ENCODE data around the gene STIMATE.
A peak's percentile ranks its signal among the peaks of the same experiment; 100 is the strongest.

STIMATE gene

DNA sequence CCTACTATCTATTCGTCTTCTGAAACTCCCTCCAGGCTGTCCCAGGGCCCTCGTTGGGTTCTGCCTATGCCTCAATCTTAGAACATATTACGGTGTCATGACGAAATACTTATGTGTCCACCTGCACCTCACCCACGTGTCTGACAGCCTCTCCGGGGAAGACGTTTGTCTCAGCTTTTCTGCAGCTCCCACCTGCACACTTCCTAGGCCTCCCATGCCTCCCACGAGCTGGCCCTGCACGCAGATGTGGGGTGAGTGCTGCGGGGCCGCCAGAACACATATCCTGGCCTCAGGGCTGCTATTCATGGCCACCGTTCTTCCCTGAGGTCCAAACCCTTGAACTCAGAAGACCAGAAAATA is 55.4 kb downstream of the STIMATE start:
- FAIRE-seq (no peak), DNase-seq (ENCODE audit: low spot score) (no peak)

DNA sequence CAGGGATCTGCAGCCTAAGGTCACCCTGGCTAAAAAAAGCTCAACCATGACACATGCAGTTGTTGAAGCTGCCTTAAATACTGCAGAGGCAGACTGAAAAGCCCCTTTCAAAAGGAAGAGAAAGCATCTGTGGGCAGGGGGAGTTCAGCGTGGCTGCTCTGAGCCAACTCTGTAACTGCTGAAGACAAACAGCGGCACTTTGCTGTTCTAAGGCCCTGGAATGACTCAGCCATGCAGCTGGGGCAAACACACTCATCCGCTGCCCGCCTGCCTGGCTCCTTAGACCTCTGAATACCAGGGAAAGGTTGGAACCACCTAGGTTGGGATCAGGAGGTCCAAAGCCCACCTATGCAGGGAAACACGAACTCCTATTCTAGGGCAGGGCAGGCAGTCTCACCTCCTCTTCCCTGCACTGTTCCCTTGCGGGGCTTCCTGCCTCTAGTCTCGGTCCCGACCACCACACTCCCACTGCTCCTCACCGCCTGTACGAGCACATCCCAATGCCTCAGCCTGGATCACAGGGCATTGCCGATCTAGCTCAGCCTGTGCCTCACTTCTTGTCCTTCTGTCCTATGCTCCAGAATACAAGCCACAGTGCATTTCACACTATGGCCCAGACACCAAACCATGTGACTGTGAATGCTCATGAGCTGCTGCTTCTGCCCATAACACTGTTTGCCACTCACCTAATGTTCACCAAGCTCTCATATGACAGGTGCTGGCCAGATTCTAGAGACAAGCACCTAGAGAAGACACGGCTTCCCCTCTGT is 56.0 kb downstream of the STIMATE start:
- DNase-seq (ENCODE audit: low spot score) (no peak), FAIRE-seq (no peak)

- no peak for DNase-seq (ENCODE audit: low spot score)
- FAIRE-seq: no peak
Measured at GRCh38 chr3:52839892-52840545, 57.3 kb downstream of the STIMATE start.

DNA sequence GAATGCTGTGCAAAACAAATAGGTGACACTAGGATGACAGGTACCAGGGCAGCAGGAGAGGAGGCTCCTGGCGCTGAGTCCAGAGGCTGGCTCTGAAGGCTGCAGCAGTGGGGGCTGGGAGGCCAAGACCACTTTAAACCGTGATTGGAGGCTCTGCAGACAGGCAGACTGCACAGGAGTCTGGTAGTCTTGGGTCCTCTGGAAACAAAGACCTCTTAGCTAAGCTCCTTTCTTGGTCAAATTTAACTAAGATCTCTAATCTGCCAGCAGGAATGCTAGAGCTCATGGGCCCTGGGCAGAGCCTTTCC is 58.1 kb downstream of the STIMATE start:
- FAIRE-seq: no peak
- no peak for DNase-seq (ENCODE audit: low spot score)

DNA sequence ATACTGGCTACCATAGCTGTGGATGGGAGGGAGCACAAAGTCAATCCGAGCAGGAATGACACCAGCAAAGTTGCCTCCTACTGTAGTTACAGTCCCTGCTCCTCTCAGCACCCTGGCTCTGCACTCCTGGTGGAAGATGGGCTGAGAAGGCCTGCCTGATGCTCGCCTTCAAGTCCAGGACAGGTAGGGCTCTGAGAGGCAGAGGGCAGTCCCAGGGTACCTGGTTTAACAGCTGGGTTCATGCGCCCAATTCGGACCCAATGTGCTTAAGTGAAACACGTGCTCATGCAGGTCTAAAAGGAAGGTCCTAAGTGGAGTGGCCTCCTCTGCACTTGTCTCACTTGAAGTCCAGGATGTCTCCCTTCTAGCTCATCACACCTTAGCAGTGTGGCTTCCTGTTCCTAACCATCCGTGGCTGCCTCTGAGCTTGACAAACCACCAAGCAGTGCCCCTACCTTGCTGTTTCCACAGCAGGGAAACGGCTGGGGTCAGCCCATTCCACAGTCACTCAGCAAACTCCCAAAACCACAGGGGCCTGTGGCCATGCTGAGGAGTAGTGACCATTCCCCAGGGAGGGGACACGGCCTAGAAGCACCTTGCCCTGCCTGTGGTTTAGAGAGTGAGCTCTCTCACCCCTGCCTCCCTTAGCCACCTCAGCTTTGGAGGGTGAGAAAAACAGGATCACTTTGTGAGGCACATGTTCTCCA is 58.6 kb downstream of the STIMATE start:
- DNase-seq (ENCODE audit: low spot score) (no peak), FAIRE-seq (no peak)

DNA sequence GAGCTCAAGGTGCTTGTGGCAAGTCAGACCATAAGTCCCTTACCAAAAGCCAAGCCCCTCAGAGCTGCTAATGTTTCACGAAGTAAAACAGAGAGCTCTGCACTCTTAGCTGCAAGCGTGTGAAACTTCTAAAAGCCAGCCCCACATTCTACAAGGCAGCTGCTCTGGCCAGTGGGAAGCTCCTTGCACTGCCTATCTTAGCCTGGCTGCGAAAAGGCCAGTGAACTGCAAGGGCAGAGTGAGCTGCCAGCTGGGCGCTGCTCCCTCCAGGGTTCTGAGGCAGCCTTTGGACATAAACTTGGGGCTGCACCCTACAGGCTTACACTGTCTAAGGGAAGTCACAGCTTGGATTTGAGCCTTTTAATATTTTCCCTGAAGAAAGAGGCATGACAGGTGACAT is 60.4 kb downstream of the STIMATE start:
- FAIRE-seq (no peak), DNase-seq (ENCODE audit: low spot score) (no peak)

- no peak for FAIRE-seq
- no peak for DNase-seq (ENCODE audit: low spot score)
Measured at GRCh38 chr3:52836471-52836845, 60.9 kb downstream of the STIMATE start.

GRCh38 chr3:52835766-52836470 is 61.4 kb downstream of the STIMATE start:
- FAIRE-seq (no peak), DNase-seq (ENCODE audit: low spot score) (no peak)

DNA sequence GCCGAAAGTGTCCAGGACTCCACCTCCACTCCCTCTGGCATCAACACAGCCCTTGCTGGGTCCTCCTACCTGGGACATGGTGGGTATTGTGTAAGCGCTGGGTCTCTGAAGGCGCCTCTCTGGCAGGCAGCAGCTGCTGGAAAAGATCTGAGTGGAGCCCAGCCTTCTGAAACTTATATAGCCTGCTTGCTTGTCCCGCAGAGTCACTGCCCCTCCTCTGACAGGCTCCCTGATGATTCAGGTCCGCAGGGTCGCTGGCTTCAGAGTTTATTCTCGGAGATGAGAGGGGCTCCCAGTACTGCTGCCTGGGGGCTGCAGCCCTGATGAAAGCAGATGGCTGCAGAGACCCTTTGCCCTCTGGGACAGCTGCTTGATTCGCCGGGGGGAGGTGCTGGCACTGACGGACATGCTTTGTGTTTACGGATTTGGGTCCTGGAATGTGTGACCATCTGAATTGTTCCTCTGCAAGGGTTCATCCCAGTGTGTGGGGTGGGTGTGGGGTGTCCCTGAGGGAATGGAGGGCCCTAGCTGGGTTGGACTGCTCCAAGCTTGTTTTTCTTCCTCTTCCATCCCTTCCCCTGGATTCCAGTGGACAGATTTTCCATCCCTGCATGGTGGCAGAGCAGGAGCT is 62.4 kb downstream of the STIMATE start, which contains the start of gene MUSTN1:
MUSTN1 (minus strand) TSS at position 149 of the 631 bp plus-strand sequence; CDS start at position 78, 71 bp downstream.
- FAIRE-seq: no peak

GRCh38 chr3:52833202-52833601 is 64.1 kb downstream of the STIMATE start:
- FAIRE-seq: no peak

More for the DNA sequence above, 62.4 kb downstream of the STIMATE start, which contains the start of gene MUSTN1:
- no peak for DNase-seq (ENCODE audit: low spot score)

DNA sequence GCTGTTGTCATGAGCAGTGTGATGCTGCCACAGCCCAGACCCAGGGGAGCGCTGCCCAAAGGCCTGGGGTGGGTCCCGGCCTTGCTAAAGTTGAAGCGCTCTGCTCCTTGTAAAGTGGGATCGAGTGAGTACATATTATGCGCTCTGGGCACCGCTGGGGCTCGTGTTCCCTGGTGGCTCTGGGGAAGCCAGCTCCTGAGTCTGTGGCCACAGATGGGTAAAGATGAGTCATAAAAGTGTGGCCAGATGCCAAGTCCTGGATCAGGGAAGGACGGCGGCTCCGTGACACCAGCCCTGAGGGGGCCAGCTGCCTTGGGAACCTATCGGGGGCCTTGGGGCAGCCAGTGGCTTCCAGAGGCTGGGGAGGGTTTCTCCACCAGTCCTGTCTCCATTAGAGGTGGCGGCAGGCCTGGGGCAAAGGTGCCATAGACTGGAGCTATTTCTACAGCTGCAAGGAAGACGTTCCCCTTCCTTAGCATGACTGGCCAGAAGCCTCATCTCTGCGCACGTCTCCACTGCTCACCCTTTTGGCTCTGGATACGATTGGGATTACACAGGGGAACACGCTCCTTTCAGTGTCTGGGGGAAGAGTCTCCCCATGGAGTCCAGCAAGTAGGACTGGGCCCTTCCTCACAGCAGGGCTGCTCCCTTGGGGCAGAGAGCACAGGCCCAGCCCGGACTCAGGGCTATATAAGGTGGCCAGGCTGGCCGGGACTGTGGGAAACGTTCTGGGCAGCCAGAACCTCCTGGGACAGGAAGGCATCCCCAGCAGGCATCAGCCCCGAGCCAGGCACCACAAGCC is 65.6 kb downstream of the STIMATE start:
- DNase-seq (ENCODE audit: low spot score) (peak; percentile 82), FAIRE-seq (peak; percentile 81)

More at GRCh38 chr3:52833202-52833601, 64.1 kb downstream of the STIMATE start:
- no peak for DNase-seq (ENCODE audit: low spot score)

- DNase-seq (ENCODE audit: low spot score) (no peak), FAIRE-seq (no peak)
Measured at GRCh38 chr3:52830535-52831258, 66.7 kb downstream of the STIMATE start, which contains the start of gene ITIH4. Gene ITIH4 (minus strand): TSS chr3:52830672. CDS start chr3:52830642, 30 bp downstream.

- no peak for FAIRE-seq
Measured at GRCh38 chr3:52829906-52830463, 67.4 kb downstream of the STIMATE start.

GRCh38 chr3:52829482-52829881 is 67.9 kb downstream of the STIMATE start:
- DNase-seq (ENCODE audit: low spot score) (no peak), FAIRE-seq (no peak)

More at GRCh38 chr3:52829906-52830463, 67.4 kb downstream of the STIMATE start:
- DNase-seq (ENCODE audit: low spot score): no peak

DNA sequence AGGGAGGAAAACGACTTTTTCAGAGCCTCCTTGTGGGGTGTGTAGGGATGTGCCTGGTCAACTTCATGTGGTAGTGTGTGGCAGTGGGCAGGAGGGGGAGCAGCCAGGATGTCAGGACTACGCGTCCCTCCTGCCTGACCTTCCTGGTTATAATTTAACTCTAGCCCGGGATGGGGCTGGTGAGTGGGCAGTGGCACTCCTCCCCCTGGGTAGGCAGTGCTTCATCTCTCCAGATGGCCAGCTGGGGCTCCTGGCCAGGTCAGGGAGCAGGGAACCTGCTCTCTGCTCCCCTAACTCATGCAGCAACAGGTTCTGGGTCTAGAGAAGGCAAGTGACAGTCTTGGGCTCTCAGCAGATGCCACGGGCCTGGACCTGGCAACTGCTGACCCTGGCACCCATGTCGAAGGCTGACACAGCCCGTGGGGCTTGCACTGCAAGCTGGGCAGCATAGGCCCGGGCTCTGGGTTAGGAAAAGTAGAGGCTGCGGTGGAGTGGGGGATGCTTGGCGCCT is 69.4 kb downstream of the STIMATE start:
- FAIRE-seq: peak; percentile 83
- peak; percentile 84 for DNase-seq (ENCODE audit: low spot score)

- DNase-seq (ENCODE audit: low spot score) (peak; percentile 57), FAIRE-seq (peak; percentile 31)
Measured at GRCh38 chr3:52827441-52827840, 69.9 kb downstream of the STIMATE start.

- no peak for FAIRE-seq
- DNase-seq (ENCODE audit: low spot score): no peak
Measured at GRCh38 chr3:52824037-52824436, 73.3 kb downstream of the STIMATE start.

DNA sequence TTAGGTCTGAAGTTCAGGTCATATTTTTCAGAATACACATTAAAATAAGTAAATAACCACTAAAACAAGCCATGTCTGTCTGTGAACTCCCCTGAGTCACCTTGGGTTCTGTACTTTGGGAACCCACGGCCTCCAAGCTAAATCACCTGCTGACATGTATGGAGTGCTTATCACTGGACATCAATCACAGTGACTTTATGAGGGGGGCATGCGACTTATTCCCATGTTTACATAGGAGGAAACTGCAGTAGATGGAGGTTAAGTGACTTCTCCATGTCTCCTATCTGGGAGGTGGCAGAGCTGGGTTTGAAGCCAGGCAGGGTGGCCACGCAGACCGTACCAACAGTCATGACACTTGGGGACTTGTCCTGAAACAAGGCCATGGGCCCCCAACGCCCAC is 75.0 kb downstream of the STIMATE start:
- DNase-seq (ENCODE audit: low spot score): no peak
- FAIRE-seq: no peak

- DNase-seq (ENCODE audit: low spot score) (no peak), FAIRE-seq (no peak)
Measured at GRCh38 chr3:52820736-52821135, 76.6 kb downstream of the STIMATE start.
